GM13976 (cell line): Measurements from ENCODE around the gene SLC35B2.
A peak's percentile ranks its signal among the peaks of the same experiment; 100 is the strongest.

Source experiments
- DNase-seq: peaks from one replicate; pipeline ENCODE4 v3.0.0; 2012; ENCODE audit warnings: low spot score
- in situ Hi-C: fragments of 300-500 bp; cut with MboI; formaldehyde crosslinking; loops from one replicate; pipeline ENCODE4 v1.12.0; 2022; ENCODE audit warnings: low sequenced_read_pairs, mixed read lengths, inconsistent platforms; ENCODE audit not compliant: unreplicated experiment
- TF ChIP-seq, protein P1 (sequence below): IDR thresholded peaks from 2 replicates; pipeline ENCODE4 v1.5.1; 2012; ENCODE audit warnings: borderline replicate concordance, mild to moderate bottlenecking; ENCODE audit not compliant: insufficient read depth; ENCODE audit errors: extremely low read depth, missing control alignments, control extremely low read depth

Gene SLC35B2

DNA sequence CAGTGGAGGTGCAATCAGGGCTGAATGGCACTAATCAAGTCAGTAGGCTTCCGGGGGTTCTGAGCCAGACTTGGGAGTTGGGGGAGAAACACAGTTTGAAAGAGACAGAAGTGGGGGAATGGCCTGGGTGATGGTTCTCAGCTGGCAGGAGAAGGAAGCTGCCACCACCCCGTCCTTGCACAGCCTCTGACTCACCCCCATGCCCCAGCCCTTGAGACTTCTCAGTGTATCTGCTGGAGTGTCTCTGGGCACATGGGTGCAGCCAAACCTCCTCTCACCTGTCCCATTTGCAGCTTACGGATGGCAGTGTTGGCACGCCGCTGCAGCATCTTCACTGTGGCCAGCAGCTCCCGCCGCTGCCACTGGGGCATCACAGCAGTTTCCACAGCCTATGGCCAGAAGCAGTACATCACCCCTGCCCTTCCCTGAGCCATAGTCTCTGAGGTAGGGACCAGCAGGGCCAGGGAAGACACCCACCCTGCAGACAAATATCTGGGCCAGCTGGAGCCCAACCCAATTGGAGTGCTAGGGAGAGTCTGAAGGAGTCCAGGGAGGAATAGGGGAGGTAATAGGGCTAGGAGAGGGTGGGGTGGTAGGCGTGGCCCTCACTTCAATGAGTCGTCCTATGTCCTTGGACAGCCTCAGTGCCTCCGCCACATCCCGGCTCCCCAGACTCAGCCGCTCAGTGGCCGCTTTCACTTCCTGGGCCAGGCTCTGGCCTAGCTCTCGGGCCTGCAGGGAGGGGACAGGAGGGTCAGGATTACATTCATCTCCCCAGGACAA, 44.6 kb upstream of the SLC35B2 start:
- no peak for DNase-seq
- in situ Hi-C loops: no loop called here
- TF ChIP-seq, protein P1, sequence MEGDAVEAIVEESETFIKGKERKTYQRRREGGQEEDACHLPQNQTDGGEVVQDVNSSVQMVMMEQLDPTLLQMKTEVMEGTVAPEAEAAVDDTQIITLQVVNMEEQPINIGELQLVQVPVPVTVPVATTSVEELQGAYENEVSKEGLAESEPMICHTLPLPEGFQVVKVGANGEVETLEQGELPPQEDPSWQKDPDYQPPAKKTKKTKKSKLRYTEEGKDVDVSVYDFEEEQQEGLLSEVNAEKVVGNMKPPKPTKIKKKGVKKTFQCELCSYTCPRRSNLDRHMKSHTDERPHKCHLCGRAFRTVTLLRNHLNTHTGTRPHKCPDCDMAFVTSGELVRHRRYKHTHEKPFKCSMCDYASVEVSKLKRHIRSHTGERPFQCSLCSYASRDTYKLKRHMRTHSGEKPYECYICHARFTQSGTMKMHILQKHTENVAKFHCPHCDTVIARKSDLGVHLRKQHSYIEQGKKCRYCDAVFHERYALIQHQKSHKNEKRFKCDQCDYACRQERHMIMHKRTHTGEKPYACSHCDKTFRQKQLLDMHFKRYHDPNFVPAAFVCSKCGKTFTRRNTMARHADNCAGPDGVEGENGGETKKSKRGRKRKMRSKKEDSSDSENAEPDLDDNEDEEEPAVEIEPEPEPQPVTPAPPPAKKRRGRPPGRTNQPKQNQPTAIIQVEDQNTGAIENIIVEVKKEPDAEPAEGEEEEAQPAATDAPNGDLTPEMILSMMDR: no peak

DNA sequence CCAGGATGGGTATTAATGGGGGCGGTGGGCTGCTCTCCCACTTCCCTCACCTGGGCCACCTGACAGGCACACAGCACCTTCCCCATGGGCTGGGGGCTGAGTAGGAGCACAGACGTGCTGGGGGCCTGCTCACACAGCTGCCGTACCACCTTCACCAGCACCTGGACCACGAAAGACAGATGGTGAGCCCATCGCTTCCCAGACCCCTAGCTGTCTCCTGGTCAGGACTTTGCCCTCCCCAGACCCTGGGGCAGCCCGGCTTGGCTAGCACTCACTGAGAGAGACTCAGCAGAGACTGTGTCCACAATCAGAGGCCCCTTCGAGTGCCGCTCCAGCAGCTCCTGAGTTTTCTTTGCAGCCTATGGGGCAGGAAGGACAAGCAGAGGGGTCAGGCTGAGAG, 43.8 kb upstream of the SLC35B2 start:
- DNase-seq: no peak
- TF ChIP-seq, protein P1: no peak
- in situ Hi-C loops: no loop called here

DNA sequence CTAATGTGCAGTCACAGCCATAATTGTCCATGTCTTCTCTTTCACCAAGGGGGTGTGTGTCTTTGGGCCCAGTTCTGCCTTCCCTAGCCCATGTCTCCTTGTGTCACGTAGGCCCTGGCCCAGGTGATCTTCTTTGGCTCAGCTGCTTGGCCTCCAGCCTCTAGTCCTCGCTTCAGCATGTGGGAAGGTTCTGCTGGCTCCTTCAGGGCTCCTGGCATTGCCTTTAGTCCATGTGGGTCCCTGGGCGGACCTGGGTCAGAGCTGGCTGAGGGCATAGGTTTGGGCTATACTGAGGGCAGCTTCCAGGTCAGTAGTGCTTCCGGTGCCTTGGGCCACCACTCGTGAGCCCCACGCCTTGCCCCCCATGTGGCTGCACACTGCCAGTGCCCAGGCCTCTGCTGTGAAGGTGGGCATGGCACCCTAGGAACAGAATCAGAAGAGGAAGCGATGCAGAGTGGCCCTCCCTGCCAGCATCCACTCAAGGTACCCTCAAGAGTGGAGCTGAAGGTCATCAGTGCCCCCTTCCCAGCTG, 43.0 kb upstream of the SLC35B2 start:
- in situ Hi-C loops: no loop called here
- DNase-seq: no peak
- TF ChIP-seq, protein P1: no peak

DNA sequence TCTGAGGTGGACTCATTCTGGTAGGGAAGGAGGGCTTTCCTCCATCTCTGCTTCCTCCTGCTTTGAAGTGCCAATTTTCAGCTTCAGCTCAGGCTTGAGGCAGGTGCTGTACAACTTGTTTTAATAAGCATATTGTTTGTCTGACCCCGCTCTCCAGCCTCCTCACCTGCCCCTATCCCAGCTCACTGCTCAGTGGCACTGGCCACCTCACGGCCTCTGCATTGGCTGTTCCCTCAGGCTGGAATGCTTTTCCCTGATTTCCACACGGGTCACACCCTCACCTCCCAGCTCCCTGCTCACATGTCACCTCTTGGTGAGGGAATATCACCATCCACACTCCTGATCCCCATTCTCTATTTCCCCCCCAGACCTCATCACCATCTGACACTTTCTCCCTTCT, 41.5 kb upstream of the SLC35B2 start:
- no peak for DNase-seq
- in situ Hi-C loops: no loop called here
- TF ChIP-seq, protein P1: no peak

DNA sequence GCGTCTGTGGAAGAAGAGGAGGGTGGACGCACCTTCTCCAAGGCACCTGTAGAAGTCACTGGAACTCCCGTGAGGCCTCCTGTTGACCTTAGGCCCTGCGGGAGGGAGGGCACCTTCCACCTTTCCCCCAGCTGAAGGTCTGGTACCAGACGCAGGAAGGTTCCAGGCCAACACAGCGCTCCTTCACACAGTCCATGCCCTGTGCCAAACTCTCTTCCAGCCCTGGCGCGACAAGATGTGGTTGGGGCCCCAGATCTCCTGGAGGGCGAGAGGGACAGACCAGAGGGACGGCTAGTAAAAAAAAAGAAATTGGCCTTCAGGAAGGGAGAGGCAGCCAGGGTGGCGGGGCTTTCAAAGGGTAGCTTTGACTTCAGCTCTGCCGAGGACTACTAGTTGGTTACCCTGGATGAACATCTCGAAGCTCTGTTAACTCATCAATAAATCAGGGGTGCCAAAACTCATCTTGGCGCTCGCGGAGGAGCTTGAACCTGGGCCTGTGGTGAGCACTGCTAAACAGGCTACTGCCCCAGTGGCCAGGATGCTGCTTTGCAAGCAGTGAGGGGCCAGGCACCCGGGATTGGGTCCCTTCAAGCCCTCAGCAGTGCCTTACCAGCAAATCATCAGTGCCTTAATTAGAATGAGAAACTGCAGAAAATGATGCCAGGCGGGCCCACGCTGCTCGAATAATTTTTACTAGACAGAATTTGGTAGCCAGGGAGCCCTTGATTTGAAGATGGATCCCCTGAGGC, 40.9 kb upstream of the SLC35B2 start:
- TF ChIP-seq, protein P1: no peak
- no peak for DNase-seq
- in situ Hi-C loops: no loop called here

DNA sequence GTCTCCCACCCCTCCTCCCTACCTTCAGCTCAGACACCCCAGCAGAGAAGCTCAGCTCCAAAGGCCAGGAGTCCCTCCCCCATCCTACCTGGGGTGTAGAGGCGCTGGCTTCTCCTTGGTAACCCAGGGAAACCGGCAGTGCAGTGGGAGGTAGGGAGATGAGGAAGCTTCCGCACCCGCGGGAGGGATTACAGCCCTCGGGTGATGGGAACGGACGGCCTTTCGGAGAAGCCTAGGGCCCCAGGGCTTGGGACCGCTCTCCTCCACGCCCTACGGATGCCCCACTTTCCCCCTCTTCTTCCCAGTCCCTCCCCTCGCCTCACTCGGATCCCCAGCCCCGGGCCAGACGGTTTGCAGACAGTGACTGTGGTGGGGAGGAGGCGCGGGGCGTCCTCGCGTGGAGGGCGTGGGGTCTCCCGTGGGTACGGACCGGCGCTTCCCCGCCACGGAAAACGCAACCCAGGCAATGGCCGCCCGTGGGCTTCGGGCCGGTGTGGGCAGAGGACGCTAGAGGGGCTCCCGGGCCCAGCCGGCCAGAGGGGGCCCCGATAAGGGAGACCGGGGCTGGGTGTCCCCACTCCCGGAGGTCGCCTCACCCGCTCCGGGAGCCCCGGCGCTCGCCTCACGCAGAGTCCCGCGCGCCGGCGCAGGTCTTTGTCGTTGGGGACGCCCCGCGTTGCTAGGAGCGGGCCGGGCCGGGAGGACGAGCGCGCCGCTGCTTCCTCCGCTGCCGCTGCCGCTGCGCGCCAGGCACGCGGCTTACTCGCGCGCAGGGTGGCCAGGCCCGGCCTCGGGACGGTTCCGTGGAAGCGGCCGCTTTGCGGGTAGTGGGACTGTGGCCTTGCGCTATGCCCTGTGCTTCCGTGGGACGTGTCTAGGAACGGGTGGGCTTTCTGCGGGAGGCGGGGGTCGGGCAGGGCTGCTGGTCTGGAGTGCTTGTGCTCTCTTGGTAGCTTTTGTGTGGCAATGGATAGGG, 40.0 kb upstream of the SLC35B2 start:
- DNase-seq: peak; percentile 71
- in situ Hi-C loops: no loop called here

More for the DNA sequence above, 40.0 kb upstream of the SLC35B2 start:
- TF ChIP-seq, protein P1: no peak
